HCT116 (cell line): ENCODE results near the gene NUP50. TPM values are rescaled to one million over a fixed set of nuclear protein-coding genes. Genes with fewer than 3 reads are reported as not detected.

Experiments
- ATAC-seq: fragments of 200-7000 bp; cut with Tn5 transposase; 2 replicates; pipeline ENCODE4 v1.9.1; 2020; ENCODE audit warnings: mild to moderate bottlenecking, moderate library complexity
- BruUV-seq: library from RNA; stranded (reverse); fragments of 400-500 nt; replicated peaks from 2 replicates; lab custom pipeline; 2021; lab: Mats Ljungman, UMichigan
- CTCF ChIA-PET: fragments of 300-600 bp; sonication (Branson Sonifier 250); formaldehyde crosslinking; loops from one replicate; lab custom pipeline; 2021; ENCODE audit warnings: antibody characterized with exemption; lab: Charles Lee
- POLR2A ChIA-PET: fragments of 300-600, 350-600 bp; sonication (Branson Sonifier 250); formaldehyde crosslinking; loops from one replicate; lab custom pipeline; 2021; ENCODE audit warnings: antibody characterized with exemption; lab: Charles Lee
- RAD21 ChIA-PET, 2 experiments: fragments of 300-600 bp; sonication (Branson Sonifier 250); formaldehyde crosslinking; loops; one replicate each; lab custom pipeline; 2023; ENCODE audit warnings: low total read pairs in 2 of 2; ENCODE audit not compliant: uncharacterized antibody in 2 of 2, unreplicated experiment in 2 of 2, low non-redundant PET in 1 of 2; lab: Charles Lee
- DNase-seq: peaks from one replicate; pipeline ENCODE4 v3.0.0-alpha.2; 2010; ENCODE audit warnings: low read depth, low spot score
- H2AFZ ChIP-seq: fragments of 200-600 bp; shearing (Covaris generic), sonication (generic); 2 replicates; pipeline ENCODE4 v1.6.1; 2017; ENCODE audit warnings: low read depth, mixed run types, mixed read lengths, antibody characterized with exemption, low read length; ENCODE audit not compliant: poor library complexity, severe bottlenecking
- H3K27ac ChIP-seq: 2 replicates; pipeline ENCODE4 v1.5.1; 2012; ENCODE audit warnings: low read depth, low read length
- H3K27me3 ChIP-seq: fragments of 200-600 bp; sonication (generic); 2 replicates; pipeline ENCODE4 v1.6.1; 2016; ENCODE audit warnings: mixed run types, low read length, mixed read lengths; ENCODE audit not compliant: insufficient read depth
- H3K36me3 ChIP-seq, 2 experiments: fragments of 200-500 bp in 1 of 2; fragments of 200-600 bp in 1 of 2; sonication (Bioruptor generic) in 1 of 2; sonication (generic) in 1 of 2; 2 replicates each; pipeline versions ENCODE4 v1.5.1 to v1.6.1; 2014 to 2016; ENCODE audit warnings: low read length in 2 of 2, inconsistent platforms in 1 of 2, mixed read lengths in 1 of 2, mixed run types in 1 of 2; ENCODE audit not compliant: insufficient read depth in 2 of 2, control insufficient read depth in 1 of 2
- H3K4me1 ChIP-seq, 2 experiments: fragments of 200-600 bp in 1 of 2; sonication (generic) in 1 of 2; 2 replicates each; pipeline versions ENCODE4 v1.5.1 to v1.6.1; 2012 to 2017; ENCODE audit warnings: low read length in 2 of 2, inconsistent platforms in 1 of 2, mild to moderate bottlenecking in 1 of 2, mixed read lengths in 1 of 2, mixed run types in 1 of 2, moderate library complexity in 1 of 2; ENCODE audit not compliant: insufficient read depth in 2 of 2, control insufficient read depth in 1 of 2
- H3K4me2 ChIP-seq: fragments of 200-600 bp; sonication (generic); 2 replicates; pipeline ENCODE4 v1.6.1; 2017; ENCODE audit warnings: mixed run types, low read length, mixed read lengths
- H3K4me3 ChIP-seq, 2 experiments: fragments of 200-600 bp in 1 of 2; sonication (generic) in 1 of 2; replicated peaks in 1 of 2; 2 replicates each; pipeline ENCODE4 v1.5.1; 2011 to 2016; ENCODE audit warnings: low read length in 2 of 2, control low read depth in 1 of 2, low read depth in 1 of 2, mild to moderate bottlenecking in 1 of 2, mixed read lengths in 1 of 2, mixed run types in 1 of 2
- H3K79me2 ChIP-seq: fragments of 200-600 bp; sonication (generic); 2 replicates; pipeline ENCODE4 v1.6.1; 2017; ENCODE audit warnings: mild to moderate bottlenecking, mixed run types, low read length, moderate library complexity, mixed read lengths; ENCODE audit not compliant: insufficient read depth
- H3K9ac ChIP-seq: fragments of 200-600 bp; sonication (generic); 2 replicates; pipeline ENCODE4 v1.6.1; 2016; ENCODE audit warnings: low read length, mixed read lengths
- H3K9me2 ChIP-seq: fragments of 200-600 bp; sonication (generic), shearing (Covaris generic); 2 replicates; pipeline ENCODE4 v1.6.1; 2017; ENCODE audit warnings: mixed run types, mild to moderate bottlenecking, moderate library complexity; ENCODE audit not compliant: insufficient read depth
- H3K9me3 ChIP-seq, 2 experiments: fragments of 200-500 bp in 1 of 2; fragments of 200-600 bp in 1 of 2; sonication (Bioruptor generic) in 1 of 2; sonication (generic) in 1 of 2; 2 replicates each; pipeline ENCODE4 v1.6.1; 2014 to 2017; ENCODE audit warnings: low read length in 2 of 2, mixed read lengths in 2 of 2, inconsistent platforms in 1 of 2, low read depth in 1 of 2, mild to moderate bottlenecking in 1 of 2, mixed run types in 1 of 2, moderate library complexity in 1 of 2; ENCODE audit not compliant: control insufficient read depth in 1 of 2, insufficient read depth in 1 of 2
- H4K20me1 ChIP-seq: fragments of 200-600 bp; sonication (generic), shearing (Covaris generic); 2 replicates; pipeline ENCODE4 v1.6.1; 2017; ENCODE audit warnings: mixed run types, mild to moderate bottlenecking, moderate library complexity; ENCODE audit not compliant: insufficient read depth
- CBX3 ChIP-seq: IDR thresholded peaks from 2 replicates; pipeline ENCODE4 v1.6.1; 2012; ENCODE audit warnings: low read depth
- CEBPB ChIP-seq: IDR thresholded peaks from 2 replicates; pipeline ENCODE4 v1.6.1; 2012; ENCODE audit warnings: low read depth
- EZH2 ChIP-seq: fragments of 200-600 bp; sonication (generic); IDR thresholded peaks from 2 replicates; pipeline ENCODE4 v1.6.1; 2017; ENCODE audit warnings: antibody characterized with exemption, mixed run types
- POLR2AphosphoS5 ChIP-seq: IDR thresholded peaks from 2 replicates; pipeline ENCODE4 v1.6.1; 2011; ENCODE audit warnings: mild to moderate bottlenecking, low read depth, low read length, moderate library complexity
- SP1 ChIP-seq: IDR thresholded peaks from 2 replicates; pipeline ENCODE4 v1.6.1; 2012; ENCODE audit warnings: low read depth
- SRF ChIP-seq: IDR thresholded peaks from 2 replicates; pipeline ENCODE4 v1.6.1; 2012; ENCODE audit warnings: low read depth
- TCF7L2 ChIP-seq: IDR thresholded peaks from 2 replicates; pipeline ENCODE4 v1.7.0; 2011; ENCODE audit warnings: borderline replicate concordance, inconsistent platforms; ENCODE audit not compliant: insufficient read depth, insufficient read length; ENCODE audit errors: extremely low read depth
- intact Hi-C: fragments of 100-400 bp; cut with micrococcal nuclease; formaldehyde crosslinking; loops from 2 replicates; pipeline ENCODE4 v1.10.0; 2022
- total RNA-seq: library from RNA; stranded (reverse); gene quantifications from one replicate; pipeline ENCODE4 v1.2.1, GENCODE V29; 2021; ENCODE audit not compliant: unreplicated experiment
- TF ChIP-seq, protein P1 (sequence below): IDR thresholded peaks from 2 replicates; pipeline ENCODE4 v1.6.1; 2012; ENCODE audit warnings: low read depth
- TF ChIP-seq, protein P2 (sequence below): IDR thresholded peaks from 2 replicates; pipeline ENCODE4 v1.6.1; 2011; ENCODE audit warnings: mild to moderate bottlenecking, low read length, moderate library complexity; ENCODE audit not compliant: insufficient replicate concordance; ENCODE audit errors: extremely low read depth
- TF ChIP-seq, protein P3 (sequence below): IDR thresholded peaks from 2 replicates; pipeline ENCODE4 v1.6.1; 2012

The NUP50 gene
- total RNA-seq, 1 experiment from 2014 or later, result 102 TPM

GRCh38 chr22:45149671-45150070 lies 14.1 kb upstream of the NUP50 start:
- no peaks in the 10 kb centered on the region for H3K9me2 ChIP-seq
- ChIA-PET POLR2A (interaction anchor here (1.2 kb wide), 1 partner anchor 14 kb away, joined by 7 read pairs; the partner anchor contains the start of gene NUP50), CTCF (no interaction called here), RAD21 (no interaction called here)
- ATAC-seq, result no peak
- no peaks in the 10 kb centered on the region for H4K20me1 ChIP-seq
- no peak overlapping the region for H2AFZ ChIP-seq
- H3K27me3 ChIP-seq, result no peaks in the 10 kb centered on the region
- TF ChIP-seq CEBPB (no peak), POLR2AphosphoS5 (no peak), SP1 (no peak), CBX3 (no peak), EZH2 (no peak), SRF (no peak), TCF7L2 (no peak)
- TF ChIP-seq, protein P1, sequence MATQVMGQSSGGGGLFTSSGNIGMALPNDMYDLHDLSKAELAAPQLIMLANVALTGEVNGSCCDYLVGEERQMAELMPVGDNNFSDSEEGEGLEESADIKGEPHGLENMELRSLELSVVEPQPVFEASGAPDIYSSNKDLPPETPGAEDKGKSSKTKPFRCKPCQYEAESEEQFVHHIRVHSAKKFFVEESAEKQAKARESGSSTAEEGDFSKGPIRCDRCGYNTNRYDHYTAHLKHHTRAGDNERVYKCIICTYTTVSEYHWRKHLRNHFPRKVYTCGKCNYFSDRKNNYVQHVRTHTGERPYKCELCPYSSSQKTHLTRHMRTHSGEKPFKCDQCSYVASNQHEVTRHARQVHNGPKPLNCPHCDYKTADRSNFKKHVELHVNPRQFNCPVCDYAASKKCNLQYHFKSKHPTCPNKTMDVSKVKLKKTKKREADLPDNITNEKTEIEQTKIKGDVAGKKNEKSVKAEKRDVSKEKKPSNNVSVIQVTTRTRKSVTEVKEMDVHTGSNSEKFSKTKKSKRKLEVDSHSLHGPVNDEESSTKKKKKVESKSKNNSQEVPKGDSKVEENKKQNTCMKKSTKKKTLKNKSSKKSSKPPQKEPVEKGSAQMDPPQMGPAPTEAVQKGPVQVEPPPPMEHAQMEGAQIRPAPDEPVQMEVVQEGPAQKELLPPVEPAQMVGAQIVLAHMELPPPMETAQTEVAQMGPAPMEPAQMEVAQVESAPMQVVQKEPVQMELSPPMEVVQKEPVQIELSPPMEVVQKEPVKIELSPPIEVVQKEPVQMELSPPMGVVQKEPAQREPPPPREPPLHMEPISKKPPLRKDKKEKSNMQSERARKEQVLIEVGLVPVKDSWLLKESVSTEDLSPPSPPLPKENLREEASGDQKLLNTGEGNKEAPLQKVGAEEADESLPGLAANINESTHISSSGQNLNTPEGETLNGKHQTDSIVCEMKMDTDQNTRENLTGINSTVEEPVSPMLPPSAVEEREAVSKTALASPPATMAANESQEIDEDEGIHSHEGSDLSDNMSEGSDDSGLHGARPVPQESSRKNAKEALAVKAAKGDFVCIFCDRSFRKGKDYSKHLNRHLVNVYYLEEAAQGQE, result no peak
- TF ChIP-seq, protein P2, sequence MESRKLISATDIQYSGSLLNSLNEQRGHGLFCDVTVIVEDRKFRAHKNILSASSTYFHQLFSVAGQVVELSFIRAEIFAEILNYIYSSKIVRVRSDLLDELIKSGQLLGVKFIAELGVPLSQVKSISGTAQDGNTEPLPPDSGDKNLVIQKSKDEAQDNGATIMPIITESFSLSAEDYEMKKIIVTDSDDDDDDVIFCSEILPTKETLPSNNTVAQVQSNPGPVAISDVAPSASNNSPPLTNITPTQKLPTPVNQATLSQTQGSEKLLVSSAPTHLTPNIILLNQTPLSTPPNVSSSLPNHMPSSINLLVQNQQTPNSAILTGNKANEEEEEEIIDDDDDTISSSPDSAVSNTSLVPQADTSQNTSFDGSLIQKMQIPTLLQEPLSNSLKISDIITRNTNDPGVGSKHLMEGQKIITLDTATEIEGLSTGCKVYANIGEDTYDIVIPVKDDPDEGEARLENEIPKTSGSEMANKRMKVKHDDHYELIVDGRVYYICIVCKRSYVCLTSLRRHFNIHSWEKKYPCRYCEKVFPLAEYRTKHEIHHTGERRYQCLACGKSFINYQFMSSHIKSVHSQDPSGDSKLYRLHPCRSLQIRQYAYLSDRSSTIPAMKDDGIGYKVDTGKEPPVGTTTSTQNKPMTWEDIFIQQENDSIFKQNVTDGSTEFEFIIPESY, result no peak
- TF ChIP-seq, protein P3, sequence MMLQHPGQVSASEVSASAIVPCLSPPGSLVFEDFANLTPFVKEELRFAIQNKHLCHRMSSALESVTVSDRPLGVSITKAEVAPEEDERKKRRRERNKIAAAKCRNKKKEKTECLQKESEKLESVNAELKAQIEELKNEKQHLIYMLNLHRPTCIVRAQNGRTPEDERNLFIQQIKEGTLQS, result no peak
- no peak for DNase-seq
- BruUV-seq, result no TSS peak
- peaks cover 9% of the 10 kb centered on the region; the same call in 1 of the 2 replicates for H3K79me2 ChIP-seq
- H3K36me3 ChIP-seq, result peaks cover 0 to 2% of the 10 kb centered on the region in 2 experiments; a peak in 2 of 4 replicates
- no peaks in the 10 kb centered on the region for H3K9me3 ChIP-seq
- H3K4me2 ChIP-seq, result no peak overlapping the region
- H3K4me1 ChIP-seq, result no peaks in the 10 kb centered on the region
- H3K9ac ChIP-seq, result no peak overlapping the region
- no peak overlapping the region for H3K27ac ChIP-seq
- no peak overlapping the region for H3K4me3 ChIP-seq
- intact Hi-C loops, result no loop called here
